IMR-90 (cell line): ENCODE measurements around the gene ATG9A. TPM values are rescaled to one million over a fixed set of nuclear protein-coding genes. Genes with fewer than 3 reads are reported as not detected.

Experiments
- ATAC-seq: fragments of 200-7000 bp; cut with Tn5 transposase; 2 replicates; pipeline ENCODE4 v1.9.1; 2020; ENCODE audit warnings: low read depth, mild to moderate bottlenecking, moderate library complexity
- BruUV-seq: library from RNA; stranded (reverse); fragments of 400-500 nt; replicated peaks from 2 replicates; lab custom pipeline; 2021; lab: Mats Ljungman, UMichigan
- CTCF ChIA-PET: fragments of 300-600 bp; formaldehyde crosslinking; extraction: SDS; loops from one replicate; lab custom pipeline; 2021; ENCODE audit warnings: antibody characterized with exemption; lab: Yijun Ruan, JAX
- POLR2A ChIA-PET: fragments of 300-600 bp; sonication (Branson Sonifier 250); formaldehyde crosslinking; loops from one replicate; lab custom pipeline; 2022; ENCODE audit warnings: antibody characterized with exemption; ENCODE audit not compliant: unreplicated experiment; lab: Charles Lee
- DNase-seq: peaks from one replicate; pipeline ENCODE4 v3.0.0; 2013
- H2AFZ ChIP-seq: replicated peaks from 2 replicates; pipeline ENCODE3; 2013; ENCODE audit warnings: low read length, mild to moderate bottlenecking; ENCODE audit not compliant: poor library complexity
- H2AK5ac ChIP-seq: 2 replicates; pipeline ENCODE4 v1.6.1; 2013; ENCODE audit warnings: low read depth, low read length, inconsistent platforms
- H2AK9ac ChIP-seq: replicated peaks from 2 replicates; pipeline ENCODE3; 2013; ENCODE audit warnings: mild to moderate bottlenecking, low read depth, low read length, moderate library complexity; ENCODE audit not compliant: poor library complexity
- H2BK120ac ChIP-seq: 2 replicates; pipeline ENCODE4 v1.6.1; 2013; ENCODE audit warnings: low read depth, low read length, inconsistent platforms
- H2BK15ac ChIP-seq: 3 replicates; pipeline ENCODE4 v1.6.1; 2013; ENCODE audit warnings: low read depth, low read length, inconsistent platforms
- H2BK20ac ChIP-seq: 2 replicates; pipeline ENCODE4 v1.6.1; 2013; ENCODE audit warnings: low read depth, mild to moderate bottlenecking, inconsistent platforms, low read length, moderate library complexity
- H2BK5ac ChIP-seq: 2 replicates; pipeline ENCODE4 v1.6.1; 2013; ENCODE audit warnings: mild to moderate bottlenecking, low read depth, low read length, inconsistent platforms; ENCODE audit not compliant: poor library complexity, severe bottlenecking
- H3K14ac ChIP-seq: replicated peaks from 2 replicates; pipeline ENCODE4 v1.6.1; 2013; ENCODE audit warnings: low read depth, low read length, inconsistent platforms
- H3K18ac ChIP-seq: 2 replicates; pipeline ENCODE4 v1.6.1; 2013; ENCODE audit warnings: low read depth, low read length, control low read depth
- H3K23ac ChIP-seq: 2 replicates; pipeline ENCODE4 v1.6.1; 2013; ENCODE audit warnings: low read depth, low read length, inconsistent platforms
- H3K27ac ChIP-seq: 2 replicates; pipeline ENCODE4 v1.5.1; 2013; ENCODE audit warnings: mild to moderate bottlenecking, control low read depth, low read length; ENCODE audit not compliant: insufficient read depth
- H3K27me3 ChIP-seq: 2 replicates; pipeline ENCODE4 v1.6.1; 2013; ENCODE audit warnings: low read length; ENCODE audit not compliant: control insufficient read depth, insufficient read depth
- H3K36me3 ChIP-seq: 2 replicates; pipeline ENCODE4 v1.6.1; 2013; ENCODE audit warnings: low read length, mixed read lengths; ENCODE audit not compliant: control insufficient read depth, insufficient read depth
- H3K4ac ChIP-seq: 2 replicates; pipeline ENCODE4 v1.6.1; 2013; ENCODE audit warnings: low read depth, low read length, inconsistent platforms
- H3K4me1 ChIP-seq: 2 replicates; pipeline ENCODE4 v1.6.1; 2013; ENCODE audit warnings: low read length, mixed read lengths; ENCODE audit not compliant: control insufficient read depth, insufficient read depth
- H3K4me2 ChIP-seq: 2 replicates; pipeline ENCODE4 v1.6.1; 2013; ENCODE audit warnings: low read depth, mild to moderate bottlenecking, control low read depth, low read length, moderate library complexity
- H3K4me3 ChIP-seq: 2 replicates; pipeline ENCODE4 v1.5.1; 2013; ENCODE audit warnings: low read depth, mild to moderate bottlenecking, control low read depth, low read length, moderate library complexity; ENCODE audit not compliant: insufficient read depth
- H3K56ac ChIP-seq: 2 replicates; pipeline ENCODE4 v1.6.1; 2013; ENCODE audit warnings: low read length, inconsistent platforms; ENCODE audit not compliant: insufficient read depth; ENCODE audit errors: extremely low read depth
- H3K79me1 ChIP-seq, 2 experiments: 2 replicates each; pipeline ENCODE4 v1.6.1; 2013; ENCODE audit warnings: low read length in 2 of 2, inconsistent platforms in 1 of 2, low read depth in 1 of 2
- H3K9ac ChIP-seq: 2 replicates; pipeline ENCODE4 v1.6.1; 2013; ENCODE audit warnings: low read depth, low read length, control low read depth
- H3K9me1 ChIP-seq: 2 replicates; pipeline ENCODE4 v1.6.1; 2013; ENCODE audit warnings: low read length, inconsistent platforms; ENCODE audit not compliant: insufficient read depth
- H3K9me3 ChIP-seq: 2 replicates; pipeline ENCODE4 v1.6.1; 2013; ENCODE audit warnings: low read length; ENCODE audit not compliant: control insufficient read depth, insufficient read depth
- H4K20me1 ChIP-seq: 2 replicates; pipeline ENCODE4 v1.6.1; 2013; ENCODE audit warnings: low read length, inconsistent platforms; ENCODE audit not compliant: insufficient read depth
- H4K5ac ChIP-seq: 2 replicates; pipeline ENCODE4 v1.6.1; 2013; ENCODE audit warnings: mild to moderate bottlenecking, low read depth, low read length, control low read depth
- H4K8ac ChIP-seq, 2 experiments: 2 replicates each; pipeline ENCODE4 v1.6.1; 2013; ENCODE audit warnings: low read depth in 2 of 2, low read length in 2 of 2, control low read depth in 1 of 2, inconsistent platforms in 1 of 2
- H4K91ac ChIP-seq: 2 replicates; pipeline ENCODE4 v1.6.1; 2013; ENCODE audit warnings: low read depth, low read length, inconsistent platforms; ENCODE audit not compliant: insufficient read depth
- CHD1 ChIP-seq: IDR thresholded peaks from 2 replicates; pipeline ENCODE4 v1.6.1; 2012; ENCODE audit warnings: low read depth, low read length, improper control_type of control experiment
- ELK1 ChIP-seq: fragments of 150-350 bp; IDR thresholded peaks from 2 replicates; pipeline ENCODE4 v1.6.1; 2016; ENCODE audit warnings: low read depth, mild to moderate bottlenecking, low read length, moderate library complexity, borderline replicate concordance
- FOS ChIP-seq: fragments of 150-350 bp; IDR thresholded peaks from 2 replicates; pipeline ENCODE4 v1.6.1; 2016; ENCODE audit warnings: low read depth, low read length
- MAFK ChIP-seq: IDR thresholded peaks from 2 replicates; pipeline ENCODE4 v1.6.1; 2012; ENCODE audit warnings: low read depth, low read length, improper control_type of control experiment
- MAZ ChIP-seq: IDR thresholded peaks from 2 replicates; pipeline ENCODE4 v1.6.1; 2012; ENCODE audit warnings: low read depth, mild to moderate bottlenecking, low read length, improper control_type of control experiment, moderate library complexity, borderline replicate concordance
- NFE2L2 ChIP-seq: fragments of 150-350 bp; IDR thresholded peaks from 2 replicates; pipeline ENCODE4 v1.6.1; 2016; ENCODE audit warnings: low read depth, mild to moderate bottlenecking, low read length
- POLR2A ChIP-seq: IDR thresholded peaks from 2 replicates; pipeline ENCODE4 v1.6.1; 2012; ENCODE audit warnings: mild to moderate bottlenecking, low read depth, low read length
- RAD21 ChIP-seq: IDR thresholded peaks from 2 replicates; pipeline ENCODE4 v1.6.1; 2012; ENCODE audit warnings: low read length, improper control_type of control experiment
- RFX5 ChIP-seq: IDR thresholded peaks from 2 replicates; pipeline ENCODE4 v1.8.0; 2012; ENCODE audit warnings: low read depth, mild to moderate bottlenecking, low read length, moderate library complexity
- USF2 ChIP-seq: fragments of 150-350 bp; IDR thresholded peaks from 2 replicates; pipeline ENCODE4 v1.6.1; 2017; ENCODE audit warnings: mild to moderate bottlenecking, antibody characterized with exemption, low read length, low read depth
- WGBS, 2 experiments: methylation state at CpG; one replicate each; pipeline versions ENCODE4 v1.1.5 to v1.1.7; 2013; ENCODE audit warnings: missing lambda C conversion rate in 2 of 2; ENCODE audit not compliant: insufficient read length in 1 of 2; ENCODE audit errors: extremely low coverage in 2 of 2; 5-methylcytosine and 5-hydroxymethylcytosine counted together
- dilution Hi-C: fragments of 300-500 bp; cut with HindIII; formaldehyde crosslinking; loops from one replicate; pipeline ENCODE4 v1.14.3; 2018; ENCODE audit warnings: low sequenced_read_pairs; ENCODE audit not compliant: unreplicated experiment
- in situ Hi-C: fragments of 300-500 bp; cut with MboI; formaldehyde crosslinking; loops from 3 replicates; pipeline ENCODE4 v1.14.3; 2019; ENCODE audit warnings: low sequenced_read_pairs, inconsistent platforms, mixed read lengths
- intact Hi-C: fragments of 100-400 bp; cut with micrococcal nuclease; formaldehyde crosslinking; loops from 2 replicates; pipeline ENCODE4 v1.10.0; 2022
- polyA plus RNA-seq, 3 experiments: library from polyadenylated mRNA; depleted of rRNA; stranded (reverse); fragments of >200 nt; gene quantifications; 2 replicates each; pipeline ENCODE4 v1.2.3, GENCODE V29; 2012; ENCODE audit warnings: low replicate concordance in 1 of 3
- total RNA-seq: library from RNA; depleted of rRNA; stranded (reverse); fragments of >200 nt; gene quantifications from 2 replicates; pipeline ENCODE4 v1.2.3, GENCODE V29; 2012

ATG9A gene
- total and polyA plus RNA-seq, 2 of the 4 experiments (the other 2 are of a cell fraction) = 35.1 to 58.3 TPM

- peaks cover 9% of the 10 kb centered on the region for H3K9me1 ChIP-seq
- H2BK5ac ChIP-seq = no peak overlapping the region
- no peak overlapping the region for H3K23ac ChIP-seq
- no peak overlapping the region for H3K4ac ChIP-seq
- H3K18ac ChIP-seq = no peak overlapping the region
- no peak overlapping the region for H3K27ac ChIP-seq
- no peak overlapping the region for H3K4me2 ChIP-seq
- no peak overlapping the region for H4K8ac ChIP-seq
- no peak for DNase-seq
- TF ChIP-seq RFX5 = no peak
- no peak for TF ChIP-seq MAZ
- TF ChIP-seq POLR2A = no peak
- no peak for TF ChIP-seq ELK1
- TF ChIP-seq FOS = no peak
- TF ChIP-seq RAD21 = no peak
- TF ChIP-seq NFE2L2 = no peak
- no peak for TF ChIP-seq USF2
- TF ChIP-seq MAFK = no peak
- no peak for TF ChIP-seq CHD1
- intact Hi-C loops = no loop called here
- H2BK20ac ChIP-seq = no peak overlapping the region
- no peaks in the 10 kb centered on the region for H4K20me1 ChIP-seq
- H3K4me3 ChIP-seq = no peak overlapping the region
- no TSS peak for BruUV-seq
- dilution Hi-C loops = no loop called here
- H3K36me3 ChIP-seq = no peaks in the 10 kb centered on the region
- peaks cover 22% of the 10 kb centered on the region for H3K27me3 ChIP-seq
- H3K9ac ChIP-seq = no peak overlapping the region
- no peaks in the 10 kb centered on the region for H3K79me1 ChIP-seq
- no peak overlapping the region for H2AK5ac ChIP-seq
- no peak overlapping the region for H3K14ac ChIP-seq
- H4K5ac ChIP-seq = no peak overlapping the region
- ChIA-PET POLR2A (no interaction called here), CTCF (interaction anchor here (1.5 kb wide), 1 partner anchor 9 kb away, joined by 3 read pairs; the partner anchor contains the start of gene DNAJB2)
- no peak overlapping the region for H2AFZ ChIP-seq
- no peaks in the 10 kb centered on the region for H3K9me3 ChIP-seq
- H2AK9ac ChIP-seq = no peak overlapping the region
- no peak overlapping the region for H2BK120ac ChIP-seq
- no peak overlapping the region for H3K56ac ChIP-seq
- in situ Hi-C loops = no loop called here
- ATAC-seq = no peak
- WGBS, 2 experiments = 69% methylated on average over 5 of the region's 5 CpGs; no CpG with 5 or more reads in 1 of the 2 experiments
- no peak overlapping the region for H4K91ac ChIP-seq
- peaks cover 10% of the 10 kb centered on the region for H3K4me1 ChIP-seq
- H2BK15ac ChIP-seq = no peak overlapping the region
These were observed 40.6 kb upstream of the ATG9A start for GRCh38 chr2:219270055-219270372.
